NCI-H1930 (cell line): ENCODE results near the gene APLP1.
"Not testable (repeated sequence)": the region's sequence is repeated elsewhere in the genome, so short reads cannot be mapped to it uniquely, and the experiment has no call there.

Experiments used
- DNase-seq, 2 experiments: peaks; one replicate each; lab custom pipeline; 2025; lab: John Stamatoyannopoulos, UW

APLP1 gene

DNA sequence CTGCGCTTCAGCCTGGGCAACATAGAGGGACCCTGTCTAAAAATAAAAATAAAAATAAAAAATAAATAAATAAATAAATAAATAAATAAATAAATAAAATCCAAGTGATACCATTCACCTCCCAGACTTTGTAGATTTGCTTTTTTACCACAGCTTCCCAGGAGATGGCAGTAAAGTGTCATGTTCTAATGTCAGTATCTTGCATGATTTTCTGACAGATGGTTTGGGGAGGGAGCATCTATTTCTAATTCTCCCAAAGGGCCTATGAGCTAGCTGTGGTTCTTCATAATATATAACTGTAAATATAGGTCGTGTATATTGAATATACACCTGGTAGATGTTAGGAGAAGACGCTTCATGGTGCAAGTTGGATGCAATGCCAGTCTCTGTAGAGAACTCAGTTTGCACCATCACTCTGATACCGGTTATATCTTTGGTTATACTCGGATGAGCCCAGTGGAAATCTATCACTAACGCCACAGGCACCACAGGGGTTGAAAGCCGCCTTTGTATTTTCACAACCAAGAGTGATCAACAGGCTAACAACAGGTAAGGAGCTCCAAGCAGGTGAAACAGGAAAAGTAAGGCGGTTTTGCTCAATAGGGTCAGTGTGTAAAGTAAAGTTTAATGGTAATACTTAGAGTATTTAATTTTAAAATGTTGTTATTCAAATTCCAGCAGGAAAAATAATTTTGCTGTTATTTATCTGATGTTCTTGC, 13.9 kb downstream of the APLP1 start:
- peak; percentile 20 to 63 for DNase-seq

- DNase-seq: no peak
Measured at GRCh38 chr19:35883882-35884281, 15.5 kb downstream of the APLP1 start.

- DNase-seq: no peak
Measured at GRCh38 chr19:35885225-35885738, 16.9 kb downstream of the APLP1 start.

GRCh38 chr19:35885904-35886303, 17.5 kb downstream of the APLP1 start:
- DNase-seq: no peak

DNA sequence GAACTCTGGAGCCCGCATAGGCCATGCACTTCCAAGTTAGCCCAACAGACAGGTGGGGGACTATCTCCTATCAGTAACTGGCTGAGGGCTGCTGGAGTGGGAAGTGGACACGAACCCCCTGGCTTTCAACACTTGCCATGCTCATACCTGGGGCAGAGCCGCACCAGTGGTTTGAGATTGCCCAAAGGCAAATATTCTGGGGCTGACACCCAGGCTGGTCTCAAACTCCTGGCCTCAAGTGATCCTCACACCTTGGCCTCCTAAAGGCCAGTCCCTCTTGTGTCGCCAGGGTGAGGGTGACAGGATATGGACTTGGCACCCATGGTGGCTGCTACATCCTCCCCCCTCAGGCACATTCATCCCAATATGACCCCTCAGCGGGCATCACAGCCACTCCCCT, 18.8 kb downstream of the APLP1 start:
- DNase-seq: no peak

- no peak for DNase-seq
Measured at GRCh38 chr19:35888398-35888797, 20.0 kb downstream of the APLP1 start.

DNA sequence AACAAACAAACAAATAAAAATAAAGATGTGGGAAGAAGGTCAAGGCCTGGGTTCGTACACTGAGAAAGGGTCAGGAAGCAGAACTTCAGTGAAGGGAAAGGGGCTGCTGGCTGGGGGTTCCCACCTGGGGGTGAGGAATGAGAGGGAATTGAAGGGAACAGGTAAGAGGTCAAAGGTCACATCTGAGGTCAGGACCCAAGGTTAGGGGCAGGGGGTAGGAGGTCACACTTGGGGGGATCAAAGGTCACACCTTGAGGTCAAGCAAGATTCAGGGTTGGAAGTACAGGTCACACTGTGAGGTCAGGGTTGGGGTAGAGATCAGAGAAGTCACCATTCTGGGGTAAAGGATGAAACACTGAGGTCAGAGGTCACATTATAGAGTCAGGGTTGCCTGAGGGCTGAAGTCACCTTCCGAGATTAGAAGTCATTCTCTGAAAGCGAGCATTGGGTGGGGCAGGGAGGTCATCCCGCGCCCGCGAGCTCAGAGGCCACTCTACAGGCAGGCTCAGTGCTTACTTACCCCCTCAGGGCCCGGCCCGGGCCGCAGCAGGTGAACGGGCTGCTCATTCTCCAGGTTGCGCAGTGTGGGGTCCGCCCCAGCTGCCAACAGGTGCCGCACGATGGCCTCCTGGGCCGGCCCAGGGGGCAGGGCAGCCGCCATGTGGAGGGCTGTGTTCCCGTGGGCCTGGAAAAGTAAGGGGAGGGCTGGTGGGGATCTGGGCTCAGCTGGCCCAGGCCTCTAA, 21.2 kb downstream of the APLP1 start:
- DNase-seq: no peak

DNA sequence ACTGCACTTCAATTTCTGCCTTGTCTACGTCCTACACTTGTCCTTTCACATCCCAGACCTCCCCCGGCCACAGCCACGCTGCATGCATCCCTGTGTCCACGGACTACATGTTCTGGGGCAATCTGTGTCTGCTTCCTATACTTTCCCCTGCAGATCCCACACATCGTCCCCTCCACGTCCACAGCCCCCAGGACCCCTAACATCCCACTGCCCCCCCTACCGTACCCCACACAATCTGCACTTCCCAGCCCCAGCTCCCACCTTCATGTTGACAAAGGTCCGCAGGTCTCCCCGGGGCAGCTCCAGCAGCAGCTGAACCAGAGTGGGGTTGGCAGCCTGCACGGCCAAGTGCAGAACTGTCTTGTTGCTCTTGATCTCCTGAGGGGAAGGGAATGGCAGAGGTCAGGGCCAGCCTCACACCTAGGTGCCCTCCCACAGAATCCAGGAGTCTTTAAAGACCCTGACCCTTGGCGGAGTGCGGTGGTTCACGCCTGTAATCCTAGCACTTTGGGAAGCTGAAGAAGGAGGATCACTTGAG, 21.8 kb downstream of the APLP1 start:
- DNase-seq: no peak

DNA sequence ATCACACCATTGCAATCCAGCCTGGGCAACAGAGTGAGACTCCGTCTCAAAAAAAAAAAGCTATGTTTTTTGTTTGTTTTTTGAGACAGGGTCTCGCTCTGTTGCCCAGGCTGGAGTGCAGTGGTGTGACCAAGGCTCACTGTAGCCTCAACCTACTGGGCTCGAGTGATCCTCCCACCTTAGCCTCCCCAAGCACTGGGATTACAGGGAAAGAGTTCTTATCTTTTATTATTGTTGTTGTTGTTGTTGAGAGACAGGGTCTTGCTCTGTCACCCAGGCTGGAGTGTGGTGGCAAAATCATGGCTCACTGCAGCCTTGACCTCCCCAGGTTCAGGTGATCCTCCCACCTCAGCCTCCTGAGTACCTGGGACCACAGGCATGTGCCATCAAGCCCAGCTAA, 23.4 kb downstream of the APLP1 start:
- DNase-seq: not testable (repeated sequence)

GRCh38 chr19:35894342-35894741, 26.0 kb downstream of the APLP1 start:
- DNase-seq: no peak

- DNase-seq: no peak
Measured at GRCh38 chr19:35895911-35896642, 27.7 kb downstream of the APLP1 start.

- no peak for DNase-seq
Measured at GRCh38 chr19:35896643-35897040, 28.3 kb downstream of the APLP1 start.

GRCh38 chr19:35897706-35898451, 29.5 kb downstream of the APLP1 start:
- no peak for DNase-seq

GRCh38 chr19:35898499-35898809, 30.1 kb downstream of the APLP1 start:
- no peak for DNase-seq

DNA sequence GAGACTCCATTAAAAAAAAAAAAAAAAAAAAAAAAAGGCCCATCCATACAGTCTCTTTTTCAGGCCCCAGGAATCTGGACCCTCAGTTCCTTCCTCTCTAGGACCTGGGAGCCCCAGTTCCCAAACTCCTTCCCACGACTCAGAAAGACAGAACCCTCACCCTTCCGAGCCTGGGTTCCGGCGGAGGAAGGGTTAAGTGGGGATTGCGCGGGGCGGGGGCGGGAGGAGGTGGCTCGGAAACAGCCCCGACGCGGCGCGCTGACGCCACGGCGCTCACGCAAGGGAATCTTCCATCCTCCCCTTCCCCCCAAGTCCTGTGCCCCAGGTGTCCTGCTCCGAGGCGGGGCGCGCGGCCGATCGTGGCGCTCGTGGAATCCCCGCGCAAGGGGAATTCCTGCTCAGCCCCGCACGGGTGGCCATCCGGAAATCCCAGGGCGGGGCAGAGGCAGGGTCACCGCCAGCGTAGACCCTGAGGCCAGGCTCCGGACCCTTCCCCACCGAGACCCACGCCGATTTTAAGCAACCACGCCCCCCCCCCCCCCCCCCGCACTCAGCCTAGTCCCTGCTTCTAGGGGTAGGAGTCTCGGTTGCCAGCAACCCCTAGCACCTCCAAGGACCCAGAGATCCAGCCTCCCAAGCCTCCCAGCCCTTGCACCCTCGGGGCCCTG, 31.3 kb downstream of the APLP1 start:
- peak; percentile 56 to 77 for DNase-seq

GRCh38 chr19:35901055-35901644, 32.8 kb downstream of the APLP1 start:
- DNase-seq: no peak

DNA sequence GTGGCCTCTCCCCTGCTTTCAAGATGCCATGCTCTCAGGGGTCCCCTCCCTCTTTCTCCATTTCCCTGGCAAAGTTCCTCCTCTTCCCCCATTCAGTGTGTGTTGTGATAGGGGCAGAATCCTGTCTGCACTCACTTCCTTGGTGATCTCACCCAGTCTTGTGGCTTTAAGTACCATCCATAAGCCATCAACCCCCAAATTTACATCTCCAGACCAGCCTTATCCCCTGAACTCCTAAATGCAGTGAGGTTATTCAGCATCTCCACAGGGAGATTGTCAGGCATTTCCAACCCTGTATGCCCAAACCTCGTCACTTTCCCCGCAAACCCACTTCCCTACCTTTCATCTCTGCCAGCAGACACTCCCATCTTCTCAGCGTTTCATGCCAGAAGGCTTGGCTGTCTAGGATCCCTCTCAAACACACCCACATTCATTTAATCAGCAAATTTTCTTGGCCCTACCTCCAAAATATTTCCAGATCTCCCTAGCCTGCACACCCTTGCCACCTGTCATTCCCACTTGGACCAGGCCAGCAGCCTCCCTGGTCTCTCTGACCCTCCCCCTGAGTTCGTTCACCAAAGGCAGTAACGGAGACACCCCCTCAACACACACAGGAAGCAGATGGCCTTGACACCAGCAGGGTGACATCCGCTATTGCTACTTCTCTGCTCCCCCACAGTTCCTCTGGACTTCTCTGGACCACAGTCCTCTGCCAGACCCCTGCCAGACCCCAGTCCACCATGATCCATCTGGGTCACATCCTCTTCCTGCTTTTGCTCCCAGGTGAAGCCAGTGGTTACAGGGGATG, 33.7 kb downstream of the APLP1 start, which contains the start of gene HCST:
Gene HCST (plus strand): TSS at position 676 of the 808 bp plus-strand sequence. CDS start 65 bp downstream, at position 741.
- DNase-seq: no peak

DNA sequence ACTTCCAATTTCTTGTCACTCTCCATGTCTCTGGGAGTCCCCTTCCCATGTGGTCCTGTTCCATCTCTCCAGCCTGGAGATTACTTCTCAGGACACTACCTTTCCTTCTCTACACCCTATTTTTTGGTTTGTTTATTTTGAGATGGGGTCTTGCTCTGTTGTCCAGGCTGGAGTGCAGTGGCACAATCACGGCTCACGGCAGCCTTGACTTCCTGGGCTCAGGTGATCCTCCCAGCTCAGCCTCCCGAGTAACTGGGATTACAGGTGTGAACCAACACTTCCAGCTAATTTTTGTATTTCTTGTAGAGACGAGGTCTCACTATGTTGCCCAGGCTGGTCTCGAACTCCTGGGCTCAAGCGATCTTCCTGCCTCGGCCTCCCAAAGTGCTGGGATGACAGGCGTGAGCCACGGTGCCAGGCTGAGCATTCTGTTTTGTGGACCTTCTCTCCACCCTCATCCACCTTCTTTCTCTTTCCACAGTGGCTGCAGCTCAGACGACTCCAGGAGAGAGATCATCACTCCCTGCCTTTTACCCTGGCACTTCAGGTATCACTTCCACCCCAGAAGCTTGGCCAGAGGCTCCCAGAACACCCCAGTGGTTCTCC, 34.6 kb downstream of the APLP1 start:
- DNase-seq: no peak

DNA sequence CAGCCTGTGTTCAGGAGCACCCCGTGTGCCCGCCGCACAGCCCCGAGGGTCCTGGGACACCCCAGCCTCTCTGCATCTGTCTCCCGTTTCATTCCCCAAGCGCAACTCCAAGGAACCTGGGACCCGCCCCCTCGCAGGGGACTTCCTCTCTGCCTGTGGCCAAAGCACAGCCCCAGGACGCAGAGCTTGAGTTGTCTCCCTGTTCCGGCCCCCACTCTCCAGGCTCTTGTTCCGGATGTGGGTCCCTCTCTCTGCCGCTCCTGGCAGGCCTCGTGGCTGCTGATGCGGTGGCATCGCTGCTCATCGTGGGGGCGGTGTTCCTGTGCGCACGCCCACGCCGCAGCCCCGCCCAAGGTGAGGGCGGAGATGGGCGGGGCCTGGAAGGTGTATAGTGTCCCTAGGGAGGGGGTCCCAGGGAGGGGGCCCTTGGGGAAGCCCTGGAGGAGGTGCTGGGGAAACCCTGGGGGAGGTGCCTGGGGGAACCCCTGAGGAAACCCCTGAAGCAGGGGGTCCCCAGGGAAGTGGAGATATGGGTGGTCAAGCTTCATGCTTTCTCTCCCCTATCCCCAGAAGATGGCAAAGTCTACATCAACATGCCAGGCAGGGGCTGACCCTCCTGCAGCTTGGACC, 35.3 kb downstream of the APLP1 start:
- DNase-seq: peak; percentile 61 to 64
